Neural crest cell (in vitro differentiated cells): ENCODE results near the gene NEURL2. TPM values are rescaled to one million over a fixed set of nuclear protein-coding genes. Genes with fewer than 3 reads are reported as not detected.
"Not testable (repeated sequence)": the region's sequence is repeated elsewhere in the genome, so short reads cannot be mapped to it uniquely, and the experiment has no call there.

ENCODE experiments used
- DNase-seq: peaks from one replicate; pipeline ENCODE4 v3.0.0; 2021; ENCODE audit warnings: low read depth, mixed read lengths, low spot score
- H3K27ac Mint-ChIP-seq: one replicate; pipeline ENCODE4 v1.8.0; 2021; ENCODE audit warnings: mild to moderate bottlenecking, mixed read lengths; ENCODE audit not compliant: unreplicated experiment
- H3K27me3 Mint-ChIP-seq: 2 replicates; pipeline ENCODE4 v1.8.0; 2021; ENCODE audit warnings: low read depth, mild to moderate bottlenecking, mixed read lengths
- H3K36me3 Mint-ChIP-seq: 2 replicates; pipeline ENCODE4 v1.8.0; 2021; ENCODE audit warnings: low read depth, mild to moderate bottlenecking, mixed read lengths
- H3K4me1 Mint-ChIP-seq: 2 replicates; pipeline ENCODE4 v1.8.0; 2021; ENCODE audit warnings: mixed read lengths
- H3K4me3 Mint-ChIP-seq: one replicate; pipeline ENCODE4 v1.8.0; 2021; ENCODE audit warnings: mild to moderate bottlenecking, mixed read lengths
- H3K9me3 Mint-ChIP-seq: 2 replicates; pipeline ENCODE4 v1.8.0; 2021; ENCODE audit warnings: mixed read lengths
- CTCF ChIP-seq: fragments of 200-600 bp; sonication (generic); conservative IDR thresholded peaks from 2 replicates; pipeline ENCODE4 v1.5.0; 2021; ENCODE audit warnings: antibody characterized with exemption, mild to moderate bottlenecking
- total RNA-seq: library from RNA; stranded (reverse); gene quantifications from 2 replicates; pipeline ENCODE4 v1.2.1, GENCODE V29; 2021

The NEURL2 gene
- total RNA-seq, 1 donor from 2014 or later: 3.5 TPM

DNA sequence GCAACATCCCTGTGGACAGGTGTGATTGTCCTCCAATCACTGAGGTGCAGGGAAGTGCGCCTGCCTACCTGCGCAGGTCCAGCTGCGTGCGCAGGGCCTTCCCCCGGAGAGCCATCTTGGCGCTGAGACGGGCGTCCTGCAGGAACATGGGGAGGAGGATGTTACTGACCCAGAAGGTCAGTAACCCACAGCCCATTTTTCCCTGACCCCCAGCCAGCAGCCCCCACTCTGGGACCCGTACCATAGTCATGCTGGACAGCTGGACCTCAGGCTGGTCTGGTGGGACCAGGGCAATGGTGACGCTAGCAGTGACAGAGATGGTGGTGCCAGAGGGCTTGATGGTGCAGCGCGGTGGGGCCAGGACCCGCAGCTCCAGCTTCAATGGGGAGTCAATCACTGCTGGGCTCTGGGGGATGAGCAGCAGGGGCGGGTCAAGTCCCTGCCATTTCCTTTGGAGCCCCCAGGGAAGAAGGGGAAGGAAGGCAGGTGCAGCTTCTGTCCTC, 11.2 kb upstream of the NEURL2 start:
- Mint-ChIP-seq H3K9me3 (no peaks in the 10 kb centered on the region), H3K36me3 (peaks cover 1% of the 10 kb centered on the region), H3K4me1 (no peaks in the 10 kb centered on the region), H3K27ac (no peak overlapping the region), H3K27me3 (no peaks in the 10 kb centered on the region), H3K4me3 (no peak overlapping the region)
- no peak for TF ChIP-seq CTCF
- DNase-seq: no peak

GRCh38 chr20:45901332-45901731, 10.3 kb upstream of the NEURL2 start:
- H3K4me1 Mint-ChIP-seq, H3K4me3 Mint-ChIP-seq, H3K9me3 Mint-ChIP-seq, DNase-seq, H3K27ac Mint-ChIP-seq, H3K36me3 Mint-ChIP-seq, H3K27me3 Mint-ChIP-seq: not testable (repeated sequence)

- Mint-ChIP-seq H3K4me3 (no peak overlapping the region), H3K9me3 (no peaks in the 10 kb centered on the region), H3K4me1 (peaks cover under 1% of the 10 kb centered on the region), H3K27ac (no peak overlapping the region), H3K36me3 (no peaks in the 10 kb centered on the region), H3K27me3 (no peaks in the 10 kb centered on the region)
- DNase-seq: no peak
- no peak for TF ChIP-seq CTCF
Measured at GRCh38 chr20:45899046-45899835, 8.2 kb upstream of the NEURL2 start.

- no peak for DNase-seq
- Mint-ChIP-seq H3K27me3 (no peaks in the 10 kb centered on the region), H3K9me3 (no peaks in the 10 kb centered on the region), H3K27ac (no peak overlapping the region), H3K4me3 (no peak overlapping the region), H3K4me1 (peaks cover 5% of the 10 kb centered on the region), H3K36me3 (no peaks in the 10 kb centered on the region)
- TF ChIP-seq CTCF: no peak
Measured at GRCh38 chr20:45898285-45898684, 7.3 kb upstream of the NEURL2 start.

DNA sequence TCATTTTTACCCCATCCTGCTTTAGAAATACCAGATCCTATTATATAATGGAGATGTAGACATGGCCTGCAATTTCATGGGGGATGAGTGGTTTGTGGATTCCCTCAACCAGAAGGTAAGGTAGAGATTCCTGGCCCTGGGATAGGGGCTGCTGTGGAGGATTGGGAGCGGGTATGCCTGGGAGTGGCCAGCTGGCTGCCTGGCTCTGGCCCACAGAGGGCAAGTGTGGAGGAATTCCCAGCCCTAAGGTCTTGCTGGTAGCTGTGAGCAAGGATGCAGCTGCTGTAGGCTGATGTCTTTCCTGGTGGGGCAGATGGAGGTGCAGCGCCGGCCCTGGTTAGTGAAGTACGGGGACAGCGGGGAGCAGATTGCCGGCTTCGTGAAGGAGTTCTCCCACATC, 6.7 kb upstream of the NEURL2 start:
- no peak overlapping the region for H3K27ac Mint-ChIP-seq

More for the DNA sequence above, 6.7 kb upstream of the NEURL2 start:
- DNase-seq: no peak
- Mint-ChIP-seq H3K27me3 (peaks cover under 1% of the 10 kb centered on the region), H3K4me3 (no peak overlapping the region), H3K36me3 (no peaks in the 10 kb centered on the region), H3K9me3 (no peaks in the 10 kb centered on the region), H3K4me1 (peaks cover 6% of the 10 kb centered on the region)
- no peak for TF ChIP-seq CTCF
